Stimulated activated CD8-positive, alpha-beta memory T cell treated with anti-CD3 and anti-CD28 coated beads, Interleukin-7, amount 100 ng/mL, for 48 hours (primary cell): ENCODE measurements around the gene ZNF236.

Experiments used
- DNase-seq, 2 donors: peaks; one replicate each; pipeline ENCODE4 v3.0.0-alpha.2; 2020; ENCODE audit warnings: low read depth in 1 of 2; ENCODE audit errors: extremely low read depth in 1 of 2

The ZNF236 gene

GRCh38 chr18:76970770-76971559 is 148.6 kb downstream of the ZNF236 start:
- DNase-seq, result no peak

- DNase-seq, result no peak
Measured at GRCh38 chr18:76972241-76972640, 149.9 kb downstream of the ZNF236 start.

GRCh38 chr18:76972846-76973519 is 150.6 kb downstream of the ZNF236 start:
- DNase-seq, result no peak

- no peak for DNase-seq
Measured at GRCh38 chr18:76973520-76974266, 151.3 kb downstream of the ZNF236 start.

GRCh38 chr18:76974386-76974785 is 152.0 kb downstream of the ZNF236 start:
- DNase-seq, result no peak

GRCh38 chr18:76975577-76976110 is 153.3 kb downstream of the ZNF236 start:
- DNase-seq, result no peak

- no peak for DNase-seq
Measured at GRCh38 chr18:76977108-76977621, 154.8 kb downstream of the ZNF236 start.

- DNase-seq, result no peak
Measured at GRCh38 chr18:76977684-76978232, 155.4 kb downstream of the ZNF236 start.

GRCh38 chr18:76978616-76979015 is 156.3 kb downstream of the ZNF236 start:
- no peak for DNase-seq

GRCh38 chr18:76979111-76979751 is 156.9 kb downstream of the ZNF236 start:
- no peak for DNase-seq

GRCh38 chr18:76979906-76980305 is 157.5 kb downstream of the ZNF236 start:
- no peak for DNase-seq

GRCh38 chr18:76980663-76981395 is 158.5 kb downstream of the ZNF236 start:
- DNase-seq, result no peak

- no peak for DNase-seq
Measured at GRCh38 chr18:76981396-76981968, 159.1 kb downstream of the ZNF236 start.

- no peak for DNase-seq
Measured at GRCh38 chr18:76982038-76982437, 159.7 kb downstream of the ZNF236 start.

GRCh38 chr18:76982841-76983583 is 160.7 kb downstream of the ZNF236 start:
- DNase-seq, result peak; percentile 70 to 82

- no peak for DNase-seq
Measured at GRCh38 chr18:76983613-76984051, 161.3 kb downstream of the ZNF236 start.

- no peak for DNase-seq
Measured at GRCh38 chr18:76984193-76985155, 162.1 kb downstream of the ZNF236 start.
